ENCODE results near the gene CLDN20.
"Not testable (repeated sequence)": the region's sequence is repeated elsewhere in the genome, so short reads cannot be mapped to it uniquely, and the experiment has no call there.

Gene CLDN20, protein sequence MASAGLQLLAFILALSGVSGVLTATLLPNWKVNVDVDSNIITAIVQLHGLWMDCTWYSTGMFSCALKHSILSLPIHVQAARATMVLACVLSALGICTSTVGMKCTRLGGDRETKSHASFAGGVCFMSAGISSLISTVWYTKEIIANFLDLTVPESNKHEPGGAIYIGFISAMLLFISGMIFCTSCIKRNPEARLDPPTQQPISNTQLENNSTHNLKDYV

DNA sequence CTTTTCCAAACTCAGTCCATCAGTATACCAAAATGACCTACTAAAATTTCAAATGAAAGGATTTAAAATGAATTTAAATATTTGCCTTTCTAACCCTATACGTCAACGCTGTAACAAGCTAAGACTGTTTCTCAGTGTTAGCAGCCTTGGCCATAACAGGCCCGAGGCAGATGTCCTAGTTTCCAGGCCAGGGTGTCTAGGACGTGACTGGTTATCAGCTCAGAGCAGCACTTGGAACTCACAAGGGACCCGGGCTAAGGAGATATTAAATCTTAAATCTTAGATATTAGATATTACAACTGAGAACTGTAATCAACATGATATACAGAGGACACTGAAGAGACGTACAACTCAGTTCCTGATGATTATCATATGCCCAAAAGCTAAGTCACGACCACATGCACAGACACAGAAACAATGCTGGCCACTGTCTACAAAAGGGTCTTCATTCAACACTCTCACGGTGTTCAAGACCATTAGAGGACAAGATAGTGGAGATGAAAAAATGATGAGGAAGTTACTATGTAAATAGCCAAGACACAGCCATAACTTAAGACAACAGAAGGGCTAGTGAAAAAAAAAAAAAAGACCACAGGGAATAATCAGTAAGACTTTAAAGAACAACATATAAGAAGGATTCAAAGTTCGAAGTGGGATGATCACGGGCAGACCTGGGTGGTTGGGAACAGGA is at the start of gene CLDN20:
Gene CLDN20 (plus strand): TSS at position 641 of the 691 bp plus-strand sequence. CDS start 11,707 bp downstream, outside the sequence.
- no peak for DNase-seq (ENCODE audit: low spot score)

DNA sequence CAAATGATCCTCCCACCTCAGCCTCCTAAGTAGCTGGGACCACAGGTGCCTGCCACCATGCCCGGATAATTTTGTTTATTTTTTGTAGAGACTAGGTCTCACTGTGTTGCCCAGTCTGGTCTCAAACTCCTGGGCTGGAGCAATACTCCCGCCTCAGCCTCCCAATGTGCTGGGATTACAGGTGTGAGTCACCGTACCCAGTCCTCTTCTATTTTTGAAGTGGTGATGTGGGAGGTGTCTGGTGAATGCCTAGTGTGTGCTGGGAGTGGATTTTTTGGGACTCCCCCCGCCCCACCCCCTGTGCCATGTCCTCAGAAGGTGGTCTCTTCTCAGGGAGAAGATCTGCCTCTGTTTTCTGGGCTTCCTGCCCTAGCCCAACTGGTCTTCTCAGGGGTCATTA is 47.9 kb upstream of the CLDN20 start:
- no peak for DNase-seq (ENCODE audit: low spot score)

DNA sequence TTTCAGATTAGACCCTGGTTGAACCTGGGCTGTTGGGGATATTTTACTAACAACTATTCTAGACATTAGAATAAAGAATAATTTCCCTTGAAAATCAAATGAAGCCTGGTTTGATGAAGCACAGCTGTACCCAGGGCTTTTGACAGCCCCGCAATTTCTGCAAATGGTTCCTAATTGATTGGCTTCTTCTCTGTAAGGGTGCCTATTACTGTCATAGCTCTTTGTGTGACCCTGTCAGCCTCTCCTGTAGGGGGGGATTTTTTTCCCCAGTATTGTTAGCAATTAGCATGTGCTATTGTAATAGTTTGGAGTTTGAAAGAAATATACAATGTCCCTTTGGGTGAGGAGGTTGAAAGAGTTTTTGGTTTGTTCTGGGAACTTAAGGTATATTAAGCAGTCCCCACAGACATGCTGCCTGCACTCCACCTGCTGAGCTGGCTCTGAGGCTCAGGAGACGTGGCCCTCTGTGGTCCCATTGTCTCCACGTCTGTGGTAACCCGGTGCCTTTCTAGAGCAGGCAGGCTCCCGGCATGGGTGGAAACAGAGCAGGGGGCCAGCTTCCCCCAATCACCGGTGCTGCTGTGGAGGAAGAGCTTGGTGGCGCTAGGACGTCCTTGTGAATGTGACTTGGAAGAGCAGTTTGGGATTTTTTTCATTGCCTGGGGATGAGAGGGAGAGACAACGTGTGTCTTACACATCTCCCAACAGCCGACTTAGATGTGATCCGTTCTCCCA is 47.3 kb upstream of the CLDN20 start:
- no peak for DNase-seq (ENCODE audit: low spot score)

DNA sequence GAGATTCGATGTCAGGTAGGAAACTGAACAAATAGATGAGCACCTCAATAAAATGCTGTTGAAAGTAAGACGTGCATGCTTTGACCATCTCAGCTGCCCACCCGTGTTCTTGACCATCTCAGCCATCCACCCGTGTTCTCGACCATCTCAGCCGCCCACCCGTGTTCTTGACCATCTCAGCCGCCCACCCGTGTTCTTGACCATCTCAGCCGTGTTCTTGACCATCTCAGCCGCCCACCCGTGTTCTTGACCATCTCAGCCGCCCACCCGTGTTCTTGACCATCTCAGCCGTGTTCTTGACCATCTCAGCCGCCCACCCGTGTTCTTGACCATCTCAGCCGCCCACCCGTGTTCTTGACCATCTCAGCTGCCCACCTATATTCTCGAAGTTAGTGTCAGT is 45.1 kb upstream of the CLDN20 start:
- DNase-seq (ENCODE audit: low spot score): not testable (repeated sequence)

DNA sequence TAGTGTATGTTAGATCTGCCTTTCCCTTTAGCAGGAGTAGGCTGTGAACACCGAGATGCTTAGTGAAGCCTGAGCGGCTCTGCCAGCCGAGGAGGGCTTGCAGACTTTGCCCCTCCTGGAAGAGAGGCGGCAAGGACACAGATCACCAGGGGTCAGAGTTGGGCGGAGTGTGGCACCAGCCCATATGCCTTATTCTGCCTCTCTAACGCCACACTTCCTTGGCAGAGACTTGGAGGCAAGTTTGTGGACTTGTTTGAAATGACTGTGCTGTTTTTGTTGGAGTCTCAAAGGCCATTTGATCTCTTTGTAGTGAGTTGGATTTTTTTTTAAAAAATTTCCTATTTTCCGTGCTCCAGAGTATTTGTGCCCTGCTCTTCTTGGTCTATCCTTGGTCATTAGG is 44.5 kb upstream of the CLDN20 start:
- DNase-seq (ENCODE audit: low spot score): no peak

DNA sequence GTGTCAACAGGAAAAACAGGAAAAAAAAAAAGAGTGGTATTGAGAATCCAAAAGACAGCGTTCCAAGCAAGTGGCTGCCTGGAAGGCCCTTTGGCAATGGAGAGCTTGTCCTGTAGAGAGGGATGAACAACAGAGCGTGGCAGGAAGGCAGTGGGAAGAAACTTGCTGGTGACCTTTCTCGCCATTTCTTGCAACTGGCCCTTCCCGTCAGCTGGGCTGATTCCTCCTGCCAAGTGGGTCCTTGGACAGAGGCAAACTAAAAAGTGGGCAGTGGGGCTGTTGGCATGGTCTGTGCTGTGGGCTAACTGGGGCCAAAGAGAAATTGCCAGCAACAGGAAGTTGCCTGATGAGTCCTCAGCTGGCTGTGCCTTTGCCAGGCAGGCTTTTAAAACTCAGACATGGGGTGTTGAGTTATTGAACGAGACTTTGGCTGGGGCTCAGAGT is 43.9 kb upstream of the CLDN20 start:
- no peak for DNase-seq (ENCODE audit: low spot score)

DNA sequence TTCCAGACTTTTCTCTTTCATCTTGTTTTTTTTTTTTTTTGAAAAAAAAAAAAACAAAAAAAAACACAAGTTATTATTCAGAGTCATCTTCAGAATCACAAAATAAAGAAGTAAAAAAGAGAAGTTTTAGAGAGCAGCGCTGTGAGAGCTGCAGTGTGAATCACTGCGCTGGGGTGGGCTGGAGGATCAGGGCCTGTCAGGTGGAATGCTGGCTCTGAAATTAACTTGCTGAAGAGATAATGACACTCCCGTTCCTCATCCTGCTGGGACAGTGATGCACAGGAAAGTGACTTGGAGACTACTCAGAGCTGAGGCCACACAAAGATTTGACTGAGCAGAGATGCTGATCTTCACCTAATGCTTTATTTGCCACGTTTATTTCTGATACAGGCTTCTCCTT is 42.7 kb upstream of the CLDN20 start:
- DNase-seq (ENCODE audit: low spot score): no peak

DNA sequence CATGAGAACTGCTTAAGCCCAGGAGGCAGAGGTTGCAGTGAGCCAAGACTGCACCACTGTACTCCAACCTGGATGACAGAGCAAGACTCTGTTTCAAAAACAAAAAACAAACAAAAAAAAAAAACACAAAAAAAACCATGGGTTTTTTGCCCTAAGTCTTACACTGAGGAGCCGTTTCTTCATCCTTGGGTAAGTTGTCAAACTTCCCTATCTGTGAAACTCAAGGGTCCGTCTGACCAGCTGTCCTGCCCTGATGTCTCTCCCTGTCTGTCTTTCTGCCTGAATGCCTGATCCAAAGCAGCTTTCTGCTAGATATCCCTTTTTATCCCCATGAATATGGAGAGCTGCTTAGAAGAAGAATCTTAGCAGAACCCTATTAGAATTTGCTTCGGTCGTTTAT is 41.3 kb upstream of the CLDN20 start:
- no peak for DNase-seq (ENCODE audit: low spot score)

DNA sequence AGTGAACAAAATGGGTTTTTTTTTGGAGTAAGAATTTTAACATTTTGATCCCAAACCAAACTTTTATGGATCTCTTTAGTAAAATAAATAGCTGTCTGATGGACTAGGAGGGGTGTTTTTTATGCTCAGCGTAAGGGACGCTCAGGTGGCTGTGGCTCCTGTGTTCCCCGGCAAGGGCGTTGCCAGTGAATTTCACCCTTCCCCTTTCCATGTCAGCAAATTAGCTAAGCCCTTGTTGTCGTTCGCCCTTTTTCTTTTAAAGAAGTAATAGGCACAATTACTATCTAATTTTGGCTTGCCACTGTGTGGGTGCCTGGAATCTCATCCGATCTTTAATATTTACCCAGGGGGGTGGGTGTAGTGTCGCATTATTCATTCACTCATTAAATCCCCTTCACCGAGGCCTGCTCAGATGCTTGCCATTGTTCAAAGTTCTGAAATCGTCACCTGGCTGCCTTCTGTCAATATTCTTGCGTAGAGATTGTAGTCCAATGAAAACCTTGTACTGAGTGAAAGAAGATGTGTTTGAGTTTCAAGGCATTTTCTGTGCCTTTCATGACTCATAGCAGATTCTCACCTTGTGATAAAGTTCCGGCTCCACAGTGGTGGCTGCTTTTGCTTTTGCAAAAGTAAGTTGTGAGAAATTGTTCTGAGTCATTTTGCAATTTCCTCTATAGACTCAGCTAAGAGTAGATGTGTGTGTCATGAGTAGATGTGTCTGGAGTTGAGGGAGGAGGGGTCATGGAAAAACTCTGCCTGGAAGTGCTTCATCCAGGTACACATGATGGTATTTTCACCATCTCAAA is 40.0 kb upstream of the CLDN20 start:
- DNase-seq (ENCODE audit: low spot score): no peak

DNA sequence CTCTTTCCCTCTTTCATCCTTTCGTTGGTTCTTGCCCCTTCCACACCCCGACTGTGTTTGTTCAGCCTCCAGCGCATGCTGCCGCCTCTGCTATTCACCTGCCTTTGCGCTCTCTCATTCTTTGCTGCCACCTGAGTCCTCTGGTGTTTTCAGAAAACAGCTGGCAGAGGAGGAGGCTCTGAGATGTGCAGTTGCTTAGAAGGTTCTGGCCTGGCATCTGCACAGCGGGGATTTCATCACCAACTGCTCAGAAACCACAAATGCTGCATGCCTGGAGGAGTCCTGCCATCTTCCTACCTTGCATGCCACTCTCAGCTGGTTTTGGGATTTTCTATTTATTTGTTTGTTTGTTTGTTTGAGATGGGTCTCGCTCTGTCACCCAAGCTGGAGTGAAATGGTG is 39.2 kb upstream of the CLDN20 start:
- no peak for DNase-seq (ENCODE audit: low spot score)

DNA sequence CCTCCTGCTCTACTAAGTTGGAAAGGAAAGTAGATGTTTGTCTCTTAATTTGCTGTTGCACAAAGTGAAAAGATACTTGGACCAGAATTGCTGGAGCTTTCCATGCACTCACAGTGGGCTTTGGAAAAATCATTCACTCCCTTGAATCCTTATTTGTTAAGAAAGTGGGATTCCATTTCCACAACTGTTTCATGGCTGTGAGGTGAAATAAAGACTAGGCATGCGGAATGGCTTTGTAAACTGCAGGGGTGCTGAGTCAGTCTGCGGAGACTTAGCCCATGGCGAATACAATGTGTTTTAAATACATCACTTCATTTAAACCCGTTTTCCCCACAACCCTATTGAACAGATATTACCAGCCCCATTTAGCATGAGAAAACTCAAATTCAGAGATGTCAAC is 36.8 kb upstream of the CLDN20 start:
- no peak for DNase-seq (ENCODE audit: low spot score)

DNA sequence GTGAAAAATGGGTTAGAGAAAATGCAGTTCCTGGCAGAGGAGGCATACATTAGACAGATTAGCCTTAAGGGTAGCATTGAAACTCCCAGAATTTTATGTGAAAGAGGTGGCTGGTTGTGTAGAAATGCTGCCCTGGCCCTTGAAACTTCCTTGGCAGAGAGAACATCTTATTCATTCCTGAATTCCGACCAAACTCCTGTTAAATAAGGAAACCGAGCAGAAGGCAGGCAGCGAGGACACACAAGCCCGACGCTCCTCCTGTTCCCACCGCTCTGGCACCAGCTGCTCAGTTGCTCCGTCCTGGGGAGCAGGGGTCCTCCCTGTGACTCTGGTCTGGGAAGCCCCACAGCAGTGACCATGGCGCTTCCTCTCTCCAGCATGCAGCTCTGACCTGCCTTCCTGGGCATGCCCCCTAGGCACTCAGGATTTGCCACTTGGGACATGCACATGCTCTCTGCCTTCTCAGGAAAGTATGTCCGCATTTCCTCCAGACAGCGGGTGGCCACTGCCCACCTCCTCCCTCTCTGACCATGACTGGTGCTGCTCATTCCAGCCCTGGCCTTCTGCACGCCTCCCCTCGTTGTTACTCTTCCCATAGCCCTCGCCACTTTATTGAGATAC is 35.2 kb upstream of the CLDN20 start:
- no peak for DNase-seq (ENCODE audit: low spot score)

DNA sequence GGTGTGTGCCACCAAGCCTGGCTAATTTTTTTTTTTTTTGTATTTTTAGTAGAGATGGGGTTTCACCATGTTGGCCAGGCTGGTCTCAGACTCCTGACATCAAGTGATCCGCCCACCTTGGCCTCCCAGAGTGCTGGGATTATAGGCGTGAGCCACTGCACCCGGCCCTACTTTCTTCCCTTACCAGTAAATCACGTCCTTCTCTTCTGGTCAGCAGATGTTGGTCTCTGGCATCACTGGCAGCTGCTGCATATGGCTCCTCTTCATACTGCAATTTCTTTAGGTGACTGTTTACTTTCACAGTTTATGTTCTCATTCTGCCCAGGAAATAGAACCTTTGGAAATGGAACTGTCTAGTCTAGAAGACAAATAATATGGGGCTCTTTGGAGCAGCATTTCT is 32.8 kb upstream of the CLDN20 start:
- DNase-seq (ENCODE audit: low spot score): not testable (repeated sequence)

DNA sequence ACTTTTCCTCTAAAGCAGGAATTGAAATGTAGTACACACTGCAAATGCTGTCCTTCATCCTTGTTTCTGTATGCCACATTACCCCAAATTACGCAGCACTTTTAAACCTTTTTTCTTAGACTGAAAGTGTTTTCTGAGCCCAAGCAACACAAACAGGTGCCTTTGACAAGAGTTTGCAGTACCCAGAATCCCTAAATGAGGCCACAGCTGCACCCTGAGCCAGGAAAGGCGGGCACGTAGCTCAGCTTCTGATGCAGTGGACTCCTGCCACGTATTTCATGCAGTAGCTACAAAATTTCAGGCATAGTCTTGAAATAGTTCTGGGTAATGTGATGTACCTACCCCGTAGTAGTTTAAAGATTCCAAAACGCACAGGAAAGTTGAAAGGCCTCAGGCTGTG is 31.0 kb upstream of the CLDN20 start:
- DNase-seq (ENCODE audit: low spot score): no peak

DNA sequence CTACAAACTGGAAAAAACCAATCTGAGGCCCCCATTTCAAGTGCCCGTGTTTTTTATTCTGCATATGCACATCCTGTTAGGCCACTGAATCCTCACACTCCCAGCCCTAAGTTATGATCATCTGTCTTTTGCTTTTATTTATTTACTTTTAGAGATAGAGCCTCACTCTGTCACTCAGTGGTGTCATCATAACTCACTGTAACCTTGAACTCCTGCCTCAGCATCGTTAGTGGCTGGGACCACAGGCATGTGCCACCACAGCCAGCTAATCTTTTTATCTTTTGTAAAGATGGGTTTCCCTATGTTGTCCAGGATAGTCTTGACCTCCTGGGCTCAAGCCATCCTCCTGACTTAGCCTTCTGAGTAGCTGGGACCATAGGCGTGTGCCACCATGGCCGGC is 29.6 kb upstream of the CLDN20 start:
- no peak for DNase-seq (ENCODE audit: low spot score)

DNA sequence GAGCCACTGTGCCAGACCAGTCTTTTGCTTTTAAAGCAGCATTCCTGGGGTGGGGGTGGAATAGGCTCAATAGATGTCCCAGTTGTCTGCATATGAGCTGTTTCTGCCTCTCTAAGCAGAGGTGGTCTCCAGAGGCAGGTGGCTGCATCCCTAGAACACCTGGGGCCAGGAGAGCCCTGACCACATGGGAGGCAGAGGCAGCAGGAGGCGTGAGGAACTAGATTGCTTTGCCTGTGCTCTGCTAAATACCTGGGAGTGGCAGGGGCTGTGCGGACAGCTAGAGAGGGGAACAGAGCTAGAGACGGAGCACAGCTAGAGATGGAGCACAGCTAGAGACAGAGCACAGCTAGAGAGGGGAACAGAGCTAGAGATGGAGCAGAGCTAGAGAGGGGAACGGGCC is 29.1 kb upstream of the CLDN20 start:
- DNase-seq (ENCODE audit: low spot score): no peak

DNA sequence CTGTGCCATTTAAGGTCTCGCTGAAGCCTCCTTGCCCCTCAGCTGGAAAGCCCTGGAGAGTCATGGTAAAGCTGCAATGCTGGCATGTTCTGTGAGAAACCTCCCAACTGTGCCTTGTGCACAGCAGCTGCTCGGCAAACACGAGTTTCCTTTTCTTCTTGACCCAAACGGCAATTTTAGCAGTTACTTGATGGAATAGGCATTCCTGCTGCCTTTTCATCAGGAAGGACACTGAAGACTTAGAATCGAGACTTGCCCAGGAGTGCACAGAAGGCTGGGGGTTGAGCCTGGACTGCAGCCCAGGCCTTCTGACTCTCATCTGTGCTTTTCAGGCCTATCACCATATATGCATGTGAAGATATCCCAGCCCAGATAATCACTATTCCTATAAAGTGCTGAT is 28.7 kb upstream of the CLDN20 start:
- DNase-seq (ENCODE audit: low spot score): no peak

DNA sequence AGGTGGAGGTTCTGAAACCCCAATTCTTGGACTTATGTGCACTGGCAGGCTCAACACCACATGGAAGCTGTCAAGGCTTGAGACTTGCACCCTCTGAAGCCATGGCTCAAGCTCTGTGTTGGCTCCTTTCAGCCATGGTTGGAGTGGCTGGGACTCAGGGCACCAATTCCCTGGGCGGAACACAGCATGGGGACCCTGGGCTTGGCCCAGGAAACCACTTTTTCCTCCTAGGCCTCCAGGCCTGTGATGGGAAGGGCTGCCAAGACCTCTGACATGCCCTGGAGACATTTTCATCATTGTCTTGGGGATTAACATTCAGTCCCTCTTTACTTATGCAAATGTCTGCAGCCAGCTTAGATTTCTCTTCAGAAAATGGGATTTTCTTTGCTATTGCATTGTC is 26.2 kb upstream of the CLDN20 start:
- DNase-seq (ENCODE audit: low spot score): no peak

DNA sequence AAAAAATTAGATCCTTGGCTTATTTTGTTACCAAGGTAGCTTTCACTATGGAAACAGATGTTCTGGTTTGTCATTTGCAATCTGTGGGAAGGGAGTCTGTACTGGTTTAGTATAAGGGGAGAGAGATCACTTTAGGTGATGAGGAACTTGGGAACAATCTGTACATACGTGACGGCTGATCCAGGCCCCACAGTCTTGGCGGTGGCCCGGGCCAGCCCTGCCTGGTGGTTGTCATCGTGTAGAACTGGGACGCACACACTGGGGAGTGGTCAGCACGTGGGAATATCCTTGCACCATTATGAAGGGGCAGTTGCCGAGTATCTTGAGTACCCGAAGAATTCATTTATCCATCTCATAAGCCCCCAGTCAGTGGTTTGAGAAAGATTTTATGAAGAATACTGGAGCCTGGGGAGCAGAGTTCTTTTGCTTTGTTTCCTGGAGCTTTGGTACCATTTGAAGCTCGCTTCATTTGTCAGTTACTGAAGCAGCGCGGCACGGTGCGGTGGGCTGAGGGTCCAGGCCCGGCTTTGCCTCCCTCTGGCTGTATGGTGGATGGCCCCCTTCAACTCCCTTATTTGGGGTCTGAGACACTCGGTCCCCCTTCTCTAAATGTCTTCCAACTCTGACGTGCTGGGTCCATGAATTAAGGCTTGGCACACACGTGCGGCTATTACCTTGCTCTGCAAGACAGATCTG is 22.8 kb upstream of the CLDN20 start:
- DNase-seq (ENCODE audit: low spot score): no peak

DNA sequence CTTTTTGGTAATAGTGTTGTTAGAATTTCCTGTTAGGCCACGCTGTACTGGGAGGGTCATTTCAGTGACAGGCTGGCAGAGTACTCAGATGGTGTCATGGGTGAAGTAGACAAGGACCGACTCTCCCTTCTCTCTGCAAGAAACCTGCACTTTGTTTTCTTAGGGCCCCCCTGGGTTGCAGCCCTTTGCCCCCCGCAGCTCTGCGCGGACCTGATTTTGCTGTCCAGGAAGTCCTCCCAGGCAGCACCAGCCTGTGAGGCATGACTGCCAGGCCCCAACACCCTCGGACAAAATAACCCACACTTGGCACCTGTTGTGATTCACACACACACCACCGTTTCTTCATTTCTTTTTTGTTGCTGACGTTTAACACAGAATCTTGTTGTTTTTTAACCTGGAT is 21.8 kb upstream of the CLDN20 start:
- DNase-seq (ENCODE audit: low spot score): no peak

DNA sequence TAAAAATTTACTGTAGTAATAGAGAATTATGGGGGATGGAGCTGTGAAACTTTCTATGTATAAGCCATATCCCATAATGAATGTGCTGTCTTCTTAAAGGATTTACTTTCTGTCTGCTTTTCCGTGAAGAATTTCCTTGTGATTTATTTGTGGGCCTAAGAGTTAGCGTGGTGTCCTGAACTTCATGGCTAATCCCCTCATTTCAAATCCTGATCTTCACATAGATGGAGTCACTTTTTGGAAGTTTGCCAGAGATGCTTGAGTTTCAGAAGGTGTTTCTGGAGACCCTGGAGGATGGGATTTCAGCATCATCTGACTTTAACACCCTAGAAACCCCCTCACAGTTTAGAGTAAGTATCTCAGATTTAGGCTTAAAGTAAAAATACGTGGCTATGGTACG is 19.4 kb upstream of the CLDN20 start:
- no peak for DNase-seq (ENCODE audit: low spot score)
